Peyer's patch (tissue), 4 donors: Measurements from ENCODE around the gene MUSTN1.

Experiments used
- POLR2A ChIP-seq, 2 donors: fragments of 450-650 bp; IDR thresholded peaks; one replicate each; pipeline ENCODE4 v1.5.1; 2017; ENCODE audit warnings: antibody characterized with exemption in 2 of 2, mild to moderate bottlenecking in 2 of 2, moderate library complexity in 2 of 2
- TF ChIP-seq, protein P1 (sequence below), 6 experiments: fragments of 450-650 bp in 4 of 6; fragments of 200-600 bp in 2 of 6; sonication (generic) in 1 of 6; IDR thresholded peaks; one replicate each; pipeline ENCODE4 v1.5.1; 2017 to 2019; ENCODE audit warnings: antibody characterized with exemption in 6 of 6, mild to moderate bottlenecking in 3 of 6, moderate library complexity in 1 of 6

DNA sequence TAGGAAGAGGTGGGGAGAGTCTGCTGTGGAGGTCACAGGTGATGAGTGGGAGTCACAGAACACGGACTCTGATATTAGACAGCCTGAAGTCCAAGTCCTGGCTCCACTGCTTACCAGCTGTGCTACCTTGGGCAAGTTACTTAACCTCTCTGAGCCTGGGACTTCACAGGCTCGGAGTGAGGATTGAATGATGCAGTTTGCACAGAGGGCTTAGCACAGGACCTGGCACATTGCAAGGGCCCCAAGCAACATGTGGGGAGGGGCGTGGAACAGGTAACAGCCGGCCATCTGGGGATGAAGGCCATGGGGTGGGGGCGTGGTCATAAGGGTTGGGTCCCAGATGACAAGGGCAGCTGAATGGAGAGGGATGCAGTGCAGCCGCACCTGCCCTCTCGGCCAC, 44.5 kb downstream of the MUSTN1 start:
- TF ChIP-seq, protein P1, sequence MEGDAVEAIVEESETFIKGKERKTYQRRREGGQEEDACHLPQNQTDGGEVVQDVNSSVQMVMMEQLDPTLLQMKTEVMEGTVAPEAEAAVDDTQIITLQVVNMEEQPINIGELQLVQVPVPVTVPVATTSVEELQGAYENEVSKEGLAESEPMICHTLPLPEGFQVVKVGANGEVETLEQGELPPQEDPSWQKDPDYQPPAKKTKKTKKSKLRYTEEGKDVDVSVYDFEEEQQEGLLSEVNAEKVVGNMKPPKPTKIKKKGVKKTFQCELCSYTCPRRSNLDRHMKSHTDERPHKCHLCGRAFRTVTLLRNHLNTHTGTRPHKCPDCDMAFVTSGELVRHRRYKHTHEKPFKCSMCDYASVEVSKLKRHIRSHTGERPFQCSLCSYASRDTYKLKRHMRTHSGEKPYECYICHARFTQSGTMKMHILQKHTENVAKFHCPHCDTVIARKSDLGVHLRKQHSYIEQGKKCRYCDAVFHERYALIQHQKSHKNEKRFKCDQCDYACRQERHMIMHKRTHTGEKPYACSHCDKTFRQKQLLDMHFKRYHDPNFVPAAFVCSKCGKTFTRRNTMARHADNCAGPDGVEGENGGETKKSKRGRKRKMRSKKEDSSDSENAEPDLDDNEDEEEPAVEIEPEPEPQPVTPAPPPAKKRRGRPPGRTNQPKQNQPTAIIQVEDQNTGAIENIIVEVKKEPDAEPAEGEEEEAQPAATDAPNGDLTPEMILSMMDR (IDR thresholded peaks at IDR 0.05): no peak
- no peak for TF ChIP-seq POLR2A (IDR thresholded peaks at IDR 0.05)
